Effector memory CD8-positive, alpha-beta T cell (primary cell): ENCODE data around the gene NRIP1.

Experiments used
- ATAC-seq: fragments of 150-1000 bp; cut with Tn5 transposase; replicated peaks from 2 replicates; pipeline ENCODE4 v1.10.0; 2021; ENCODE audit warnings: mild to moderate bottlenecking, moderate library complexity
- DNase-seq, 3 experiments: peaks; one replicate each; pipeline ENCODE4 v3.0.0; 2021
- H3K27ac Mint-ChIP-seq, 2 donors: one replicate each; pipeline ENCODE4 v1.8.0; 2022; ENCODE audit warnings: mild to moderate bottlenecking in 2 of 2, mixed read lengths in 2 of 2, moderate library complexity in 2 of 2
- H3K27me3 Mint-ChIP-seq, 2 donors: one replicate each; pipeline ENCODE4 v1.8.0; 2022; ENCODE audit warnings: mixed read lengths in 2 of 2
- H3K36me3 Mint-ChIP-seq: one replicate; pipeline ENCODE4 v1.8.0; 2022; ENCODE audit warnings: mild to moderate bottlenecking, moderate library complexity, mixed read lengths; ENCODE audit not compliant: insufficient read depth
- H3K4me1 Mint-ChIP-seq, 2 donors: one replicate each; pipeline ENCODE4 v1.8.0; 2022; ENCODE audit warnings: low read depth in 2 of 2, mixed read lengths in 2 of 2
- H3K4me3 Mint-ChIP-seq, 2 donors: one replicate each; pipeline ENCODE4 v1.8.0; 2022; ENCODE audit warnings: mild to moderate bottlenecking in 2 of 2, mixed read lengths in 2 of 2, moderate library complexity in 2 of 2
- H3K9me3 Mint-ChIP-seq, 2 donors: one replicate each; pipeline ENCODE4 v1.8.0; 2022; ENCODE audit warnings: mixed read lengths in 2 of 2

Gene NRIP1

DNA sequence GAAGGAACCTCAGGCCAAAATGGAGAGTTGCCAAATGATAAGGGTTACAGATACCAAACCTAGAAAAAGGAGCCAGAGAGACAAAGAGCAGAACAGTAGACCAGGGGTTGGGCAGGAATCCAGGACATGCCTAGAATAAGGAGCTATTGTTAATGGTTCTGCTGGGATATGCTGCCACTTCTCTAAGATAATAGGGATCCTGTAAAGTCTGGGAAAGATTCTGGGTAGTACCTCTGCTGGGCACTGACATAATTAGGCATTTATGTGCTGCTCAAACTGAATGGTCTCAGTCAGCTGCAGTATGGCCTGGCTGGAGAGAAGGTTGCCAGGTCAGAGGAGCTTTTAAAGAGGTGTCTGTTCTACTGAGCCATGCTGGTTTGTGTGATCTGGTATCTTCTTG is 19.9 kb upstream of the NRIP1 start:
- Mint-ChIP-seq H3K36me3 (no peaks in the 10 kb centered on the region), H3K4me1 (no peaks in the 10 kb centered on the region), H3K27ac (no peak overlapping the region), H3K4me3 (no peak overlapping the region), H3K27me3 (peaks cover 0 to 19% of the 10 kb centered on the region in 2 donors), H3K9me3 (no peaks in the 10 kb centered on the region)
- no peak for DNase-seq
- ATAC-seq: no peak

DNA sequence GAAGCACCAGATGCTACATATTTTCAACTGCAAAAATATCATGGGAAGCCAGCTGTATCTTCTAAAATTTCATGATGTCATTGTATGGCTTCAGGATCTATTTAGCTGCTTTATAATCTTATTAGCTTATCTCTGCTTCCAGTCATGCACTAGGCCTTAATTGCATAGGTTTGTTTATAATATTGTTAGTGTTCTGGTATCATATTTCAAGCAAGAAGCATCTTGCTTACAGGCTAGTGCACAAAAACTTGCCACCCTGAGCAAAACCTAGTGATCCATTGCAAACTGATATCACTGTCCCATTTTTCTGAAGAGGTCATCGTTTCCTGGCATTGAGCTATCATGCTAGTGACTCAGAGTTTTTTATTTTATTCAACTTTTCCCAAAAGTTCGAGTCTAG is 15.7 kb upstream of the NRIP1 start:
- no peak overlapping the region for H3K4me3 Mint-ChIP-seq
- H3K9me3 Mint-ChIP-seq: no peaks in the 10 kb centered on the region
- H3K36me3 Mint-ChIP-seq: no peaks in the 10 kb centered on the region
- no peaks in the 10 kb centered on the region for H3K4me1 Mint-ChIP-seq
- H3K27ac Mint-ChIP-seq: no peak overlapping the region
- ATAC-seq (no peak), DNase-seq (no peak)
- H3K27me3 Mint-ChIP-seq: peaks cover 0 to 25% of the 10 kb centered on the region in 2 donors

DNA sequence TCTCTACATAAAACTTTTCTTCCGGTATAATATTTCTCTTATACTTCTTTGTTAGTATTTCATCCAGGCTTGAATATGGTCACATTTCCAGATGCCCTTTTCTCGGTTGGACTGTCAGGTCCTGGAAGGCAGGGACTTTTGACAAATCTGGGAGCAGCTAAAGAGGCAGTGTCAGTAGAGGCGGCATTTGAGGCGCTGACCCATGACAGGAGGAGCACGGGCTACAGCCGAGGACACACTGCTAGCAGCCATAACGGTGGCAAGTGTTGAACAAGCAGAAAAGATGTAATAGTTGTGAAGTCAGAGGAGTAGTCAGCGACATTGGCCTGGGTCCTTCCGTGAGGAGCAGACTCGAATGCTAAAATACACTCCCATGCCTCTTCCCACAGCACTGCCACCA is 14.5 kb upstream of the NRIP1 start:
- no peak for ATAC-seq
- H3K4me1 Mint-ChIP-seq: no peaks in the 10 kb centered on the region

GRCh38 chr21:15078180-15078579 is 13.4 kb upstream of the NRIP1 start:
- Mint-ChIP-seq H3K4me1 (no peaks in the 10 kb centered on the region), H3K27ac (no peak overlapping the region), H3K4me3 (no peak overlapping the region), H3K9me3 (no peaks in the 10 kb centered on the region), H3K36me3 (no peaks in the 10 kb centered on the region), H3K27me3 (peaks cover 0 to 25% of the 10 kb centered on the region in 2 donors)
- ATAC-seq (no peak), DNase-seq (no peak)

More for the DNA sequence above, 14.5 kb upstream of the NRIP1 start:
- no peak for DNase-seq
- Mint-ChIP-seq H3K36me3 (no peaks in the 10 kb centered on the region), H3K27me3 (peaks cover 0 to 25% of the 10 kb centered on the region in 2 donors), H3K4me3 (no peak overlapping the region), H3K9me3 (no peaks in the 10 kb centered on the region), H3K27ac (no peak overlapping the region)

GRCh38 chr21:15077529-15078145 is 12.8 kb upstream of the NRIP1 start:
- no peaks in the 10 kb centered on the region for H3K4me1 Mint-ChIP-seq
- no peaks in the 10 kb centered on the region for H3K36me3 Mint-ChIP-seq
- H3K27ac Mint-ChIP-seq: no peak overlapping the region
- H3K9me3 Mint-ChIP-seq: no peaks in the 10 kb centered on the region
- ATAC-seq: no peak
- DNase-seq: no peak
- peaks cover 0 to 25% of the 10 kb centered on the region in 2 donors for H3K27me3 Mint-ChIP-seq
- no peak overlapping the region for H3K4me3 Mint-ChIP-seq

DNA sequence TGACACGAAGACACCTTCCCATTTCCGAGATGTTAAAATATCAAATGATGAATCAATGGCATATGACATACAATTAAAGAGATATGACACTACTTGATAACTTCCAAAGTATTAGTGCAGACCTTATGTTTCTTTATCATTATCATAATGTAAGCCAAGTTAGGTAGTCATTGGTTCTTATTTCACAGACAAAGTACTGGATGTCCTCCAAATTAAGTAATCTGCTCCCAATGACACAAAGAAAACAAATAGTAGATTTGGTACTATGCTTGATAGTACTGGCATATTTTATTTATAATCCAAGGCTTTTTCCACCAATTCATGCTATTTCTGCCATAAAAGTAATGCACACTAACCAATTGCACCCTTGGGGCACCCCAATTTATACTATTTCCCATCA is 11.9 kb upstream of the NRIP1 start:
- Mint-ChIP-seq H3K27ac (no peak overlapping the region), H3K36me3 (no peaks in the 10 kb centered on the region), H3K9me3 (no peaks in the 10 kb centered on the region), H3K4me1 (no peaks in the 10 kb centered on the region), H3K4me3 (no peak overlapping the region), H3K27me3 (peaks cover 0 to 20% of the 10 kb centered on the region in 2 donors)
- DNase-seq: no peak
- ATAC-seq: no peak

- Mint-ChIP-seq H3K4me1 (no peaks in the 10 kb centered on the region), H3K27ac (no peak overlapping the region), H3K27me3 (no peaks in the 10 kb centered on the region), H3K4me3 (no peak overlapping the region), H3K9me3 (no peaks in the 10 kb centered on the region), H3K36me3 (peaks cover 5% of the 10 kb centered on the region)
- ATAC-seq: no peak
- no peak for DNase-seq
These were observed 6.2 kb upstream of the NRIP1 start for GRCh38 chr21:15071009-15071408.

DNA sequence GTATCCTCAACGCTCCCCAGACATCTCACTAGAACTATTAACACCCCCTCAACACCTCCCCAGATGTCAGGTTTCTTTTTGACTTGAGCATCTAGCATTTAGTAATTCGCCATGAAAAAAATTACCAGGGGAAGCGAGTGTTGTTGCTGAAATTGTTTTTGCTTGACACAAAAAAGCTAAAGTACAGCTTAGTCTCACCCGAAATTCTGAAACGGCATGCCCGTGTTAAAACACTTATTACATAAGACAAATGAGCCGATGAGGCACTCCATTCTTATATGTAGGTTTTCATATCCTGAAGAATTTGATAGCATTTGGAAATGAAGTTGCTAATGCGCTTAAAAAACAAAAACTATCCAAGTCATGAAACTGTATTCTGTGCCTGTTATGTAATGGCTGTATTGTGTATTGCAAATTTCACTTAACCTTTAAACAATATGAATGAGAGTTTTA is 1.3 kb upstream of the NRIP1 start:
- DNase-seq (no peak), ATAC-seq (no peak)
- peak overlapping the region; percentile 97 for H3K27ac Mint-ChIP-seq
- peaks cover 24% of the 10 kb centered on the region for H3K36me3 Mint-ChIP-seq
- H3K4me3 Mint-ChIP-seq: peak overlapping the region; percentile 95 to 97
- peaks cover 0 to 8% of the 10 kb centered on the region in 2 donors for H3K27me3 Mint-ChIP-seq
- H3K4me1 Mint-ChIP-seq: peaks cover 28 to 29% of the 10 kb centered on the region in 2 donors
- H3K9me3 Mint-ChIP-seq: no peaks in the 10 kb centered on the region

- peaks cover 24% of the 10 kb centered on the region for H3K36me3 Mint-ChIP-seq
- H3K4me1 Mint-ChIP-seq: peaks cover 33% of the 10 kb centered on the region in 2 donors
- DNase-seq: peak; percentile 72 to 76 (median 74)
- peak; percentile 54 for ATAC-seq
- no peaks in the 10 kb centered on the region for H3K9me3 Mint-ChIP-seq
- H3K27ac Mint-ChIP-seq: peak overlapping the region; percentile 97
- H3K4me3 Mint-ChIP-seq: peak overlapping the region; percentile 95 to 97
- peaks cover 0 to 8% of the 10 kb centered on the region in 2 donors for H3K27me3 Mint-ChIP-seq
These were observed 757 bp upstream of the NRIP1 start for GRCh38 chr21:15065392-15066122.

DNA sequence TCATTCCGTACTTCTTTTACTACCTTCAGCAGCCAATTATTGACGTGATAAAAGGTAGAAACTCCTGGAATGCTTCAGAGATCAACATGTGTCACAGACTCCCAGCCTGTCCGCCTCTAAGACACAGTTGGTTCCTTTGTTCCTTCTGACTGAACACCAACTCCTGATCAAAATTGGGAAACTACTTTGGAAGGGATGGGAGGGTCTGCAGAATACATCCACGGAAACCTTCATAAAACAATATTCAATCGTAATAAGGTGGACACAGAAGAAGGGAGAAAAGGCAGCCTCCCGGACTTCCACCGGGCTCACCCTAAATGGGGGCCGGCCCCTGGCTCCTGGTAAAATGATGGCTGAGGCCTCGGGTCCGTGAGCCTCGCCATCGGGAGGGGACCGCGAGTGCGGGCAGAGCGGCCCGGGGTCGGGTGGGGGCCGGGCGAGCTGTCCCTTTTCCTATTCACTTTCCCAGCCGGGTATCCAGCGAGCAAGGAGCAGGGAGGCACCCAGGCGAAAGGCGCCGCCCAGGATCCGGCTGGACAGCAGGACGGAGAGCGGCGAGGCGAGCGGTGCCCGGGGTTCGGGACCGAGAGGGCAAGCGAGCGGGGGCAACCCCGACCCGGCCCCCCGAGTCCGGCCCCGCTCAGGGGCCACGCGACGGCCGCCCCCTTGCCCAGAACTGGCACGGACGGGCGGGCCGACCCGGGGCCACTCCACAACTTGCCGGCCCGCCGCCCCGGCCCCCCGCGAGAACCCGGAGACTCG is 805 bp downstream of the NRIP1 start:
- Mint-ChIP-seq H3K27ac (peak overlapping the region; percentile 86 to 88), H3K9me3 (no peaks in the 10 kb centered on the region), H3K4me1 (peaks cover 33 to 35% of the 10 kb centered on the region in 2 donors), H3K36me3 (peaks cover 24% of the 10 kb centered on the region), H3K4me3 (peak overlapping the region; percentile 79 to 81), H3K27me3 (peaks cover 0 to 8% of the 10 kb centered on the region in 2 donors)
- ATAC-seq (no peak), DNase-seq (peak in 1 of 3 experiments; percentile 7)

DNA sequence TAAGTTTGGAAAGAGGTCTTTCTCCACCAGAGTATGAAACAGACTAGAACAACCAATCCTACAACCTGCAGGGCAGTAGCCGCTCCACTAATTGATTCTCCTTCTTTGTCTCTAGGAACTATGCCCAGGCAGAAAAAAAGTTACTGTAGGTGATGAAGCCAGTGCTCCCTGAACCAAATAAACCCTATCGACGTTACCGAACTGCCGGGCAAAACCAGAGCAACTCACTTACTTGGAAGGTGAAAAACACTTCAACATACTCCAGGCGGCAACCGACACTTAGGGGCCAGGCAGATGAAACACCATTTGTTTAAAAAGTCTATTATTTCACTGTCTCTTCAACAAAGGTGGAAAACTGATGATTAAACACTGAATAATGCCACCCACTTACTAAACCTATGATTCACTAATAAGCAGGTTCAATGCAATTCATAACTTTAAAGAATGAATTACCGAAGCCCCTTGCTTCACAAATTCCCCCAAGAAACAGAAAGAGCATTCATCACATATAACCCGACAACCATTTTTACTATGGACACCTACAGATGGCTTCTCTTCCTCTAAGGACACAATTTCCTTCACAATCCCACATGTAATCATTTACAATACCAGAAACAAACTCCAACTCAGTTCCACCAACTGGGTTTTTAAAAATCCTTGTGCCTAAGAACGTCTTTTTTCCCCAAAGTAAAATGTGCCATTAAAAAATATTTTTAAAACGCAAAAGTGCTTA is 1.6 kb downstream of the NRIP1 start:
- H3K4me1 Mint-ChIP-seq: peaks cover 37 to 41% of the 10 kb centered on the region in 2 donors
- H3K27me3 Mint-ChIP-seq: peaks cover 0 to 8% of the 10 kb centered on the region in 2 donors
- H3K36me3 Mint-ChIP-seq: peaks cover 24% of the 10 kb centered on the region
- H3K4me3 Mint-ChIP-seq: peak overlapping the region; percentile 79 to 81
- DNase-seq: no peak
- ATAC-seq: no peak
- no peaks in the 10 kb centered on the region for H3K9me3 Mint-ChIP-seq
- peak overlapping the region; percentile 86 to 88 for H3K27ac Mint-ChIP-seq

- Mint-ChIP-seq H3K27ac (peak overlapping the region in 1 of 2 donors; percentile 86), H3K4me3 (peak overlapping the region; percentile 79 to 81), H3K36me3 (peaks cover 24% of the 10 kb centered on the region), H3K9me3 (no peaks in the 10 kb centered on the region), H3K27me3 (peaks cover 0 to 8% of the 10 kb centered on the region in 2 donors), H3K4me1 (peaks cover 37 to 44% of the 10 kb centered on the region in 2 donors)
- DNase-seq: no peak
- ATAC-seq: no peak
These were observed 2.2 kb downstream of the NRIP1 start for GRCh38 chr21:15062606-15062965.
